SK-N-SH (cell line): ENCODE results near the gene PGAP3. TPM values are rescaled to one million over a fixed set of nuclear protein-coding genes. Genes with fewer than 3 reads are reported as not detected.

Source experiments
- CTCF ChIA-PET: fragments of 300-600, 350-600 bp; formaldehyde crosslinking; extraction: SDS; loops from one replicate; lab custom pipeline; 2021; lab: Yijun Ruan, JAX
- POLR2A ChIA-PET: fragments of 350-600 bp; sonication (Branson Sonifier 250); formaldehyde crosslinking; extraction: SDS; loops from one replicate; lab custom pipeline; 2020; ENCODE audit warnings: antibody characterized with exemption, inconsistent platforms; lab: Yijun Ruan, JAX
- DNase-seq: peaks from one replicate; pipeline ENCODE4 v3.0.0; 2012
- H2AFZ ChIP-seq: fragments of 200-600 bp; sonication (generic); 2 replicates; pipeline ENCODE4 v1.8.1; 2016; ENCODE audit warnings: antibody characterized with exemption, mild to moderate bottlenecking, low read depth
- H3F3A ChIP-seq: fragments of 200-600 bp; sonication (generic); replicated peaks from 2 replicates; pipeline ENCODE3; 2016; ENCODE audit warnings: antibody characterized with exemption, mild to moderate bottlenecking; ENCODE audit not compliant: insufficient read depth
- H3K27ac ChIP-seq, 2 experiments: fragments of 200-500 bp in 1 of 2; fragments of 200-600 bp in 1 of 2; sonication (Bioruptor generic) in 1 of 2; sonication (generic), shearing (Covaris generic) in 1 of 2; 2 replicates each; pipeline versions ENCODE4 v1.5.1 to v1.6.1; 2014 to 2016; ENCODE audit warnings: low read depth in 2 of 2, inconsistent platforms in 1 of 2, low read length in 1 of 2, mild to moderate bottlenecking in 1 of 2, mixed read lengths in 1 of 2
- H3K27me3 ChIP-seq: fragments of 200-600 bp; sonication (generic), shearing (Covaris generic); 2 replicates; pipeline ENCODE4 v1.6.1; 2016; ENCODE audit warnings: mixed run types; ENCODE audit not compliant: insufficient read depth
- H3K36me3 ChIP-seq, 2 experiments: fragments of 200-500 bp in 1 of 2; fragments of 200-600 bp in 1 of 2; sonication (Bioruptor generic) in 1 of 2; sonication (generic) in 1 of 2; replicated peaks in 1 of 2; 2 replicates each; pipeline versions ENCODE3 to v1.5.1; 2014 to 2016; ENCODE audit warnings: low read length in 1 of 2, mild to moderate bottlenecking in 1 of 2; ENCODE audit not compliant: insufficient read depth in 2 of 2, control insufficient read depth in 1 of 2
- H3K4me1 ChIP-seq, 2 experiments: fragments of 200-500 bp in 1 of 2; fragments of 200-600 bp in 1 of 2; sonication (Bioruptor generic) in 1 of 2; sonication (generic), shearing (Covaris generic) in 1 of 2; 2 replicates each; pipeline versions ENCODE4 v1.5.1 to v1.6.1; 2014 to 2016; ENCODE audit warnings: low read depth in 1 of 2, low read length in 1 of 2, mixed run types in 1 of 2; ENCODE audit not compliant: insufficient read depth in 2 of 2, control insufficient read depth in 1 of 2
- H3K4me2 ChIP-seq: fragments of 200-600 bp; sonication (generic), shearing (Covaris generic); 2 replicates; pipeline ENCODE4 v1.6.1; 2017; ENCODE audit warnings: mixed run types
- H3K4me3 ChIP-seq, 2 experiments: fragments of 200-500 bp in 1 of 2; fragments of 200-600 bp in 1 of 2; sonication (Bioruptor generic) in 1 of 2; sonication (generic), shearing (Covaris generic) in 1 of 2; 2 replicates each; pipeline versions ENCODE4 v1.5.1 to v1.8.1; 2014 to 2016; ENCODE audit warnings: low read depth in 2 of 2, inconsistent platforms in 1 of 2, low read length in 1 of 2, mild to moderate bottlenecking in 1 of 2, mixed read lengths in 1 of 2, moderate library complexity in 1 of 2
- H3K79me2 ChIP-seq: fragments of 200-600 bp; sonication (generic); 2 replicates; pipeline ENCODE4 v1.8.1; 2017; ENCODE audit warnings: mild to moderate bottlenecking; ENCODE audit not compliant: insufficient read depth
- H3K9ac ChIP-seq: fragments of 200-600 bp; sonication (generic); 2 replicates; pipeline ENCODE4 v1.6.1; 2017; ENCODE audit warnings: mixed run types
- H3K9me2 ChIP-seq: fragments of 200-600 bp; sonication (generic); 2 replicates; pipeline ENCODE4 v1.6.1; 2017; ENCODE audit warnings: mixed run types
- H3K9me3 ChIP-seq: fragments of 200-600 bp; sonication (generic); 2 replicates; pipeline ENCODE4 v1.6.1; 2017; ENCODE audit warnings: mixed run types, mild to moderate bottlenecking, moderate library complexity
- H4K20me1 ChIP-seq: fragments of 200-600 bp; sonication (generic); 2 replicates; pipeline ENCODE4 v1.6.1; 2017; ENCODE audit warnings: mild to moderate bottlenecking, mixed run types; ENCODE audit not compliant: insufficient read depth
- CTCF ChIP-seq: fragments of 200-600 bp; sonication (generic); IDR thresholded peaks from 2 replicates; pipeline ENCODE4 v1.6.1; 2017; ENCODE audit warnings: antibody characterized with exemption, mild to moderate bottlenecking, moderate library complexity
- ELF1 ChIP-seq: IDR thresholded peaks from 2 replicates; pipeline ENCODE4 v1.4.0; 2012
- GABPA ChIP-seq: IDR thresholded peaks from 2 replicates; pipeline ENCODE4 v1.4.0; 2012; ENCODE audit warnings: low read depth, mild to moderate bottlenecking
- IRF3 ChIP-seq: fragments of 150-350 bp; IDR thresholded peaks from 2 replicates; pipeline ENCODE4 v1.6.1; 2016; ENCODE audit warnings: mild to moderate bottlenecking, low read depth, low read length
- MEF2A ChIP-seq: IDR thresholded peaks from 2 replicates; pipeline ENCODE4 v1.4.0; 2012; ENCODE audit warnings: low read depth, borderline replicate concordance
- MXI1 ChIP-seq: IDR thresholded peaks from 2 replicates; pipeline ENCODE4 v1.6.1; 2012; ENCODE audit warnings: mild to moderate bottlenecking, low read depth, low read length, improper control_type of control experiment
- NFIC ChIP-seq: IDR thresholded peaks from 2 replicates; pipeline ENCODE4 v1.4.0; 2012; ENCODE audit warnings: borderline replicate concordance
- PBX3 ChIP-seq: IDR thresholded peaks from 2 replicates; pipeline ENCODE4; 2012
- REST ChIP-seq: IDR thresholded peaks from 2 replicates; pipeline ENCODE4 v1.6.1; 2012; ENCODE audit warnings: mild to moderate bottlenecking, low read depth, low read length, moderate library complexity
- TCF12 ChIP-seq: IDR thresholded peaks from 2 replicates; pipeline ENCODE4 v1.4.0; 2012
- TEAD4 ChIP-seq: IDR thresholded peaks from 2 replicates; pipeline ENCODE4 v1.4.0; 2012; ENCODE audit warnings: mild to moderate bottlenecking, borderline replicate concordance; ENCODE audit not compliant: insufficient read depth
- USF1 ChIP-seq: IDR thresholded peaks from 2 replicates; pipeline ENCODE4 v1.4.0; 2012; ENCODE audit warnings: low read depth, borderline replicate concordance
- USF2 ChIP-seq: fragments of 150-350 bp; IDR thresholded peaks from 2 replicates; pipeline ENCODE4 v1.6.1; 2017; ENCODE audit warnings: antibody characterized with exemption, low read length, low read depth, borderline replicate concordance
- WGBS: methylation state at CpG from one replicate; pipeline ENCODE4 v1.1.6; 2017; ENCODE audit warnings: low lambda C conversion rate; 5-methylcytosine and 5-hydroxymethylcytosine counted together
- polyA plus RNA-seq, 3 experiments: library from polyadenylated mRNA; depleted of rRNA; stranded (reverse); fragments of >200 nt; gene quantifications; 2 replicates each; pipeline ENCODE4 v1.2.3, GENCODE V29; 2012

Gene PGAP3
- polyA plus RNA-seq, 1 of the 3 experiments (the other 2 are of a cell fraction): 20.9 TPM

- TF ChIP-seq MEF2A (no peak), TCF12 (no peak), CTCF (no peak), USF1 (no peak), REST (no peak), IRF3 (no peak), MXI1 (no peak), PBX3 (no peak), GABPA (no peak), ELF1 (no peak), NFIC (no peak), TEAD4 (no peak), USF2 (no peak)
- H3K9ac ChIP-seq: no peak overlapping the region
- DNase-seq: no peak
- no peak overlapping the region for H3K4me3 ChIP-seq
- H3K36me3 ChIP-seq: no peaks in the 10 kb centered on the region
- WGBS: 81% methylated on average over 2 of the region's 2 CpGs
- no peak overlapping the region for H3K27ac ChIP-seq
- peaks cover 68% of the 10 kb centered on the region for H3K79me2 ChIP-seq
- H3K4me2 ChIP-seq: peak overlapping the region; percentile 83; the same call in 1 of the 2 replicates
- H3K27me3 ChIP-seq: no peaks in the 10 kb centered on the region
- POLR2A ChIA-PET: no interaction called here
- no peaks in the 10 kb centered on the region for H3K9me2 ChIP-seq
- CTCF ChIA-PET: interaction anchor here (1.0 to 17.4 kb wide), 5 partner anchors 13 to 91 kb away, joined by 3 to 332 read pairs (median 6); partner anchors contain the start of genes MIEN1 and PPP1R1B
- peaks cover 0 to 24% of the 10 kb centered on the region in 2 experiments; a peak in 2 of 4 replicates for H3K4me1 ChIP-seq
- H3F3A ChIP-seq: no peaks in the 10 kb centered on the region
- no peak overlapping the region for H2AFZ ChIP-seq
- no peaks in the 10 kb centered on the region for H3K9me3 ChIP-seq
- H4K20me1 ChIP-seq: peaks cover 18% of the 10 kb centered on the region
Observed at GRCh38 chr17:39639043-39639442, 48.8 kb downstream of the PGAP3 start.
